ENCODE results near the gene TUBGCP2. TPM values are rescaled to one million over a fixed set of nuclear protein-coding genes. Genes with fewer than 3 reads are reported as not detected.

TUBGCP2 gene
- total and polyA plus RNA-seq, 9 of the 15 experiments (the other 6 are each of a cell fraction or from before 2014, with no cell fraction given): 4.3 to 56.6 (median 28.4) TPM

- 13% methylated on average over 8 of the region's 30 CpGs for WGBS (ENCODE audit: insufficient coverage, low coverage, missing lambda C conversion rate)
- H4K20me1 ChIP-seq (replicated peaks; ENCODE audit: control insufficient read depth, insufficient read depth, low read length): no peaks in the 10 kb centered on the region
Measured at GRCh38 chr10:133332936-133333699, 24.4 kb upstream of the TUBGCP2 start.

More at GRCh38 chr10:133332936-133333699, 24.4 kb upstream of the TUBGCP2 start:
- CTCF ChIA-PET (ENCODE audit: low intra/inter-chr PET ratio): interaction anchor here (0.6 kb wide), 1 partner anchor 116 kb away, joined by 4 read pairs; no protein-coding TSS in a partner anchor
- Histone ChIP-seq H3K27me3 (ENCODE audit: control insufficient read depth in 2 of 2, insufficient read depth in 2 of 2, low read length in 2 of 2) (peaks cover 8 to 12% of the 10 kb centered on the region in 2 experiments; a peak in 4 of 5 replicates), H3K9me1 (ENCODE audit: control insufficient read depth, insufficient read depth, low read length) (no peaks in the 10 kb centered on the region), H3K9ac (ENCODE audit: insufficient read depth in 1 of 2, low read depth in 2 of 2, low read length in 2 of 2) (no peak overlapping the region), H3K4me1 (replicated peaks in 1 of 2; ENCODE audit: control insufficient read depth in 2 of 2, insufficient read depth in 2 of 2, low read length in 2 of 2) (peaks cover 0 to 37% of the 10 kb centered on the region in 2 experiments; a peak in 2 of 5 replicates), H3K79me2 (ENCODE audit: control insufficient read depth, insufficient read depth, low read length) (no peaks in the 10 kb centered on the region), H3K27ac (ENCODE audit: extremely low read depth, low read depth, low read length) (no peak overlapping the region), H3K4me3 (no peak overlapping the region), H3K4me2 (ENCODE audit: insufficient read depth, low read length) (no peak overlapping the region), H3K9me3 (replicated peaks; ENCODE audit: control insufficient read depth, insufficient read depth, low read depth, low read length) (no peaks in the 10 kb centered on the region), H3K36me3 (ENCODE audit: control insufficient read depth, insufficient read depth, low read length) (no peaks in the 10 kb centered on the region), H2AFZ (ENCODE audit: low read depth, low read length) (no peak overlapping the region)
- TF ChIP-seq, protein P1, sequence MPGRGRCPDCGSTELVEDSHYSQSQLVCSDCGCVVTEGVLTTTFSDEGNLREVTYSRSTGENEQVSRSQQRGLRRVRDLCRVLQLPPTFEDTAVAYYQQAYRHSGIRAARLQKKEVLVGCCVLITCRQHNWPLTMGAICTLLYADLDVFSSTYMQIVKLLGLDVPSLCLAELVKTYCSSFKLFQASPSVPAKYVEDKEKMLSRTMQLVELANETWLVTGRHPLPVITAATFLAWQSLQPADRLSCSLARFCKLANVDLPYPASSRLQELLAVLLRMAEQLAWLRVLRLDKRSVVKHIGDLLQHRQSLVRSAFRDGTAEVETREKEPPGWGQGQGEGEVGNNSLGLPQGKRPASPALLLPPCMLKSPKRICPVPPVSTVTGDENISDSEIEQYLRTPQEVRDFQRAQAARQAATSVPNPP (IDR thresholded peaks at IDR 0.05; ENCODE audit: borderline replicate concordance, insufficient read depth, insufficient read length): no peak
- TF ChIP-seq TCFL5 (CRISPR knock-in tag; conservative IDR thresholded peaks at IDR 0.05) (no peak), NR0B1 (IDR thresholded peaks at IDR 0.05; ENCODE audit: partially characterized antibody) (no peak), BMI1 (IDR thresholded peaks at IDR 0.05; ENCODE audit: low read length) (no peak), SMAD3 (CRISPR knock-in tag; conservative IDR thresholded peaks at IDR 0.05) (no peak), PCBP1 (IDR thresholded peaks at IDR 0.05; ENCODE audit: low read depth, low read length, poor library complexity, severe bottlenecking) (no peak), ZFPM2 (CRISPR knock-in tag; IDR thresholded peaks at IDR 0.05) (no peak), ZNF561 (CRISPR knock-in tag; conservative IDR thresholded peaks at IDR 0.05) (no peak), PTBP1 (IDR thresholded peaks at IDR 0.05; ENCODE audit: low read depth, low read length) (no peak), POLR2AphosphoS2 (IDR thresholded peaks at IDR 0.05; ENCODE audit: low read length) (no peak), ZNF764 (CRISPR knock-in tag; IDR thresholded peaks at IDR 0.05; ENCODE audit: low read depth) (no peak)
- TF ChIP-seq, protein P2, sequence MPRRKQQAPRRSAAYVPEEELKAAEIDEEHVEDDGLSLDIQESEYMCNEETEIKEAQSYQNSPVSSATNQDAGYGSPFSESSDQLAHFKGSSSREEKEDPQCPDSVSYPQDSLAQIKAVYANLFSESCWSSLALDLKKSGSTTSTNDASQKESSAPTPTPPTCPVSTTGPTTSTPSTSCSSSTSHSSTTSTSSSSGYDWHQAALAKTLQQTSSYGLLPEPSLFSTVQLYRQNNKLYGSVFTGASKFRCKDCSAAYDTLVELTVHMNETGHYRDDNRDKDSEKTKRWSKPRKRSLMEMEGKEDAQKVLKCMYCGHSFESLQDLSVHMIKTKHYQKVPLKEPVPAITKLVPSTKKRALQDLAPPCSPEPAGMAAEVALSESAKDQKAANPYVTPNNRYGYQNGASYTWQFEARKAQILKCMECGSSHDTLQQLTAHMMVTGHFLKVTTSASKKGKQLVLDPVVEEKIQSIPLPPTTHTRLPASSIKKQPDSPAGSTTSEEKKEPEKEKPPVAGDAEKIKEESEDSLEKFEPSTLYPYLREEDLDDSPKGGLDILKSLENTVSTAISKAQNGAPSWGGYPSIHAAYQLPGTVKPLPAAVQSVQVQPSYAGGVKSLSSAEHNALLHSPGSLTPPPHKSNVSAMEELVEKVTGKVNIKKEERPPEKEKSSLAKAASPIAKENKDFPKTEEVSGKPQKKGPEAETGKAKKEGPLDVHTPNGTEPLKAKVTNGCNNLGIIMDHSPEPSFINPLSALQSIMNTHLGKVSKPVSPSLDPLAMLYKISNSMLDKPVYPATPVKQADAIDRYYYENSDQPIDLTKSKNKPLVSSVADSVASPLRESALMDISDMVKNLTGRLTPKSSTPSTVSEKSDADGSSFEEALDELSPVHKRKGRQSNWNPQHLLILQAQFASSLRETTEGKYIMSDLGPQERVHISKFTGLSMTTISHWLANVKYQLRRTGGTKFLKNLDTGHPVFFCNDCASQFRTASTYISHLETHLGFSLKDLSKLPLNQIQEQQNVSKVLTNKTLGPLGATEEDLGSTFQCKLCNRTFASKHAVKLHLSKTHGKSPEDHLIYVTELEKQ (CRISPR knock-in tag; IDR thresholded peaks at IDR 0.05): no peak
- ATAC-seq: no peak
- in situ Hi-C loops (cut with MboI): loop anchor here (5.0 kb wide), 1 partner anchor 164 kb away; no protein-coding TSS in a partner anchor
- intact Hi-C loops (cut with micrococcal nuclease): no loop called here
- POLR2A ChIA-PET: no interaction called here
- no peak for FAIRE-seq
- DNase-seq (ENCODE audit: extremely low read depth in 1 of 4, low spot score in 3 of 4): no peak
- BruUV-seq (replicated peaks): no TSS peak
